ENCODE measurements around the gene SMOC1.

DNA sequence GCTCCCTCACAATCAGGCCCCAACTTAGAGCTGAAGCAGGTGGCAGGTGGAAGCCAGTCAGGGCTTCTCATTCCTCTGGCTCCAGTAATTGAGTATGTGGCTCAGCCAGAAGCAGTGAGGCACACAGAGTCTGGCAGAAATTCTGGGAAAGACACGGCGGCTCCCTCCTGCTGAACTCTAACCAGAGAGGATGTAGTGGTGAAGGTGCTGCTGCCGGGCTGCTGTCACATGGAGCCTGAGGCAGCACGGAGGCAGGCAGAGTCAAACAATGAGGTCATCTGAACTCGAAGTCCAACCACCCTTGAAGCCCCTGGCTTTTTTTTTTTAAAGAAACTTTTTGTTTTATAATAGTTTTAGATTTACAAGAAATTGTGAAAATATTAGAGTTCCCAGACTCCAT lies 33.4 kb upstream of the SMOC1 start:
- TF ChIP-seq TAF1 (IDR thresholded peaks at IDR 0.05; ENCODE audit: low read depth, low read length) (no peak), SUZ12 (IDR thresholded peaks at IDR 0.05; ENCODE audit: low read length) (no peak), FOSL1 (IDR thresholded peaks at IDR 0.05; ENCODE audit: insufficient read depth, low read depth, low read length) (no peak), TEAD4 (IDR thresholded peaks at IDR 0.05; ENCODE audit: low read depth, low read length) (no peak), EZH2 (IDR thresholded peaks at IDR 0.05; ENCODE audit: low read depth, low read length, severe bottlenecking) (no peak)
- TF ChIP-seq, protein P1, sequence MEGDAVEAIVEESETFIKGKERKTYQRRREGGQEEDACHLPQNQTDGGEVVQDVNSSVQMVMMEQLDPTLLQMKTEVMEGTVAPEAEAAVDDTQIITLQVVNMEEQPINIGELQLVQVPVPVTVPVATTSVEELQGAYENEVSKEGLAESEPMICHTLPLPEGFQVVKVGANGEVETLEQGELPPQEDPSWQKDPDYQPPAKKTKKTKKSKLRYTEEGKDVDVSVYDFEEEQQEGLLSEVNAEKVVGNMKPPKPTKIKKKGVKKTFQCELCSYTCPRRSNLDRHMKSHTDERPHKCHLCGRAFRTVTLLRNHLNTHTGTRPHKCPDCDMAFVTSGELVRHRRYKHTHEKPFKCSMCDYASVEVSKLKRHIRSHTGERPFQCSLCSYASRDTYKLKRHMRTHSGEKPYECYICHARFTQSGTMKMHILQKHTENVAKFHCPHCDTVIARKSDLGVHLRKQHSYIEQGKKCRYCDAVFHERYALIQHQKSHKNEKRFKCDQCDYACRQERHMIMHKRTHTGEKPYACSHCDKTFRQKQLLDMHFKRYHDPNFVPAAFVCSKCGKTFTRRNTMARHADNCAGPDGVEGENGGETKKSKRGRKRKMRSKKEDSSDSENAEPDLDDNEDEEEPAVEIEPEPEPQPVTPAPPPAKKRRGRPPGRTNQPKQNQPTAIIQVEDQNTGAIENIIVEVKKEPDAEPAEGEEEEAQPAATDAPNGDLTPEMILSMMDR (IDR thresholded peaks at IDR 0.05; ENCODE audit: control extremely low read depth in 1 of 3, insufficient read depth in 1 of 3, low read depth in 1 of 3, low read length in 3 of 3), result no peak

Data from H1 (cell line).